Measurements from ENCODE around the gene DYNLT5.

The DYNLT5 gene

GRCh38 chr1:66729523-66729922, 22.7 kb upstream of the DYNLT5 start:
- ATAC-seq = no peak
- TF ChIP-seq RARB (CRISPR knock-in tag; IDR thresholded peaks at IDR 0.05) (no peak), CREB5 (CRISPR knock-in tag; IDR thresholded peaks at IDR 0.05; ENCODE audit: low read depth) (no peak), ARNTL (CRISPR knock-in tag; IDR thresholded peaks at IDR 0.05; ENCODE audit: borderline replicate concordance, low read depth) (no peak), ZNF565 (CRISPR knock-in tag; conservative IDR thresholded peaks at IDR 0.05; ENCODE audit: low read depth) (no peak), ZFP3 (CRISPR knock-in tag; IDR thresholded peaks at IDR 0.05) (no peak), GLIS3 (CRISPR knock-in tag; IDR thresholded peaks at IDR 0.05) (no peak), PPARA (CRISPR knock-in tag; IDR thresholded peaks at IDR 0.05; ENCODE audit: borderline replicate concordance) (no peak)

- no peak for TF ChIP-seq ZNF70 (CRISPR knock-in tag; IDR thresholded peaks at IDR 0.05)
- TF ChIP-seq RARB (CRISPR knock-in tag; IDR thresholded peaks at IDR 0.05) = no peak
- TF ChIP-seq CREB5 (CRISPR knock-in tag; IDR thresholded peaks at IDR 0.05; ENCODE audit: low read depth) = no peak
- no peak for TF ChIP-seq ZNF8 (CRISPR knock-in tag; IDR thresholded peaks at IDR 0.05)
- TF ChIP-seq TSHZ2 (CRISPR knock-in tag; IDR thresholded peaks at IDR 0.05) = no peak
- TF ChIP-seq ZFP3 (CRISPR knock-in tag; IDR thresholded peaks at IDR 0.05) = no peak
- TF ChIP-seq SNAI2 (CRISPR knock-in tag; IDR thresholded peaks at IDR 0.05) = no peak
- TF ChIP-seq ISL1 (CRISPR knock-in tag; IDR thresholded peaks at IDR 0.05) = no peak
- no peak for TF ChIP-seq OSR1 (CRISPR knock-in tag; IDR thresholded peaks at IDR 0.05)
- no peak for TF ChIP-seq PPARA (CRISPR knock-in tag; IDR thresholded peaks at IDR 0.05; ENCODE audit: borderline replicate concordance)
- no peak for TF ChIP-seq ARNTL (CRISPR knock-in tag; IDR thresholded peaks at IDR 0.05; ENCODE audit: borderline replicate concordance, low read depth)
- TF ChIP-seq ZNF565 (CRISPR knock-in tag; conservative IDR thresholded peaks at IDR 0.05; ENCODE audit: low read depth) = no peak
Observed at GRCh38 chr1:66730462-66730861, 21.8 kb upstream of the DYNLT5 start.

GRCh38 chr1:66731170-66731865, 20.9 kb upstream of the DYNLT5 start:
- TF ChIP-seq RARB (CRISPR knock-in tag; IDR thresholded peaks at IDR 0.05) = no peak
- TF ChIP-seq ISL1 (CRISPR knock-in tag; IDR thresholded peaks at IDR 0.05) = no peak
- no peak for TF ChIP-seq TCF4 (CRISPR knock-in tag; IDR thresholded peaks at IDR 0.05; ENCODE audit: borderline replicate concordance)
- TF ChIP-seq POU6F1 (CRISPR knock-in tag; IDR thresholded peaks at IDR 0.05; ENCODE audit: borderline replicate concordance, low read depth) = no peak
- no peak for TF ChIP-seq OSR1 (CRISPR knock-in tag; IDR thresholded peaks at IDR 0.05)
- TF ChIP-seq CREB5 (CRISPR knock-in tag; IDR thresholded peaks at IDR 0.05; ENCODE audit: low read depth) = no peak
- TF ChIP-seq ZNF8 (CRISPR knock-in tag; IDR thresholded peaks at IDR 0.05) = no peak
- no peak for TF ChIP-seq GLIS3 (CRISPR knock-in tag; IDR thresholded peaks at IDR 0.05)
- TF ChIP-seq PPARA (CRISPR knock-in tag; IDR thresholded peaks at IDR 0.05; ENCODE audit: borderline replicate concordance) = no peak
- TF ChIP-seq SNAI2 (CRISPR knock-in tag; IDR thresholded peaks at IDR 0.05) = no peak
- no peak for TF ChIP-seq PATZ1 (CRISPR knock-in tag; IDR thresholded peaks at IDR 0.05; ENCODE audit: borderline replicate concordance)
- TF ChIP-seq ZFP30 (CRISPR knock-in tag; IDR thresholded peaks at IDR 0.05) = no peak
- TF ChIP-seq TOX (CRISPR knock-in tag; IDR thresholded peaks at IDR 0.05; ENCODE audit: borderline replicate concordance) = no peak
- no peak for TF ChIP-seq ZNF565 (CRISPR knock-in tag; conservative IDR thresholded peaks at IDR 0.05; ENCODE audit: low read depth)
- TF ChIP-seq CSRNP3 (CRISPR knock-in tag; IDR thresholded peaks at IDR 0.05) = no peak
- 0 out of 3 replicates have a peak, but pooled peaks have one; percentile 23 for ATAC-seq

More at GRCh38 chr1:66730462-66730861, 21.8 kb upstream of the DYNLT5 start:
- ATAC-seq = no peak

All from SK-N-SH treated with all-trans-retinoic acid at 6 μM for 48 hours (cell line).